ENCODE measurements around the gene OBP2A. TPM values are rescaled to one million over a fixed set of nuclear protein-coding genes. Genes with fewer than 3 reads are reported as not detected.

Gene OBP2A
- total and polyA plus RNA-seq, 10 of the 15 experiments (the other 5 are each of a cell fraction or from before 2014, with no cell fraction given), result not detected

DNA sequence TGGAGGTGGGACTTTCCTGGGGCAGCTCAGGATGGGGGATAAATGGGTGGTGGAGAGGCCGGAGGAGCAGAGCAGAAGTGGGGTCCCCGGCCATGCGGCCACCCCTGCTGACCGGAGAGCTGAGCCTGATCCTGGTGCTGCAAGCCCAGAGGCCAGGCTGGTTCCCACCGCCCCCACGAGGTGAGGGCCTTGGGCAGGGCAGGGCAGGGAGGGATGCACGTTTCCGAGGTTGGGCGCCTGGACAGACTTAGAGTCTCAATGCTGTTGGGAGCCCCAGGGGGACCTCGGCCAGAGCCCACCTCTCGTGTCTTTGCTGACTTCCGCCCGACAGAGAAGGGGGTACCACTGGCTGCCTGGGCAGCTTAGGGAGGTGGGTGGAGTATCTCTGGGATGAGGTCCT lies 5.5 kb downstream of the OBP2A start:
- TF ChIP-seq NFXL1 (IDR thresholded peaks at IDR 0.05; ENCODE audit: borderline replicate concordance) (no peak), YY1 (IDR thresholded peaks at IDR 0.05; ENCODE audit: low read depth, low read length) (no peak), CHD2 (IDR thresholded peaks at IDR 0.05; ENCODE audit: borderline replicate concordance, low read depth, low read length) (no peak), LARP7 (IDR thresholded peaks at IDR 0.05) (no peak)
- TF ChIP-seq, protein P1, sequence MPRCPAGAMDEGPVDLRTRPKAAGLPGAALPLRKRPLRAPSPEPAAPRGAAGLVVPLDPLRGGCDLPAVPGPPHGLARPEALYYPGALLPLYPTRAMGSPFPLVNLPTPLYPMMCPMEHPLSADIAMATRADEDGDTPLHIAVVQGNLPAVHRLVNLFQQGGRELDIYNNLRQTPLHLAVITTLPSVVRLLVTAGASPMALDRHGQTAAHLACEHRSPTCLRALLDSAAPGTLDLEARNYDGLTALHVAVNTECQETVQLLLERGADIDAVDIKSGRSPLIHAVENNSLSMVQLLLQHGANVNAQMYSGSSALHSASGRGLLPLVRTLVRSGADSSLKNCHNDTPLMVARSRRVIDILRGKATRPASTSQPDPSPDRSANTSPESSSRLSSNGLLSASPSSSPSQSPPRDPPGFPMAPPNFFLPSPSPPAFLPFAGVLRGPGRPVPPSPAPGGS (IDR thresholded peaks at IDR 0.05; ENCODE audit: borderline replicate concordance, insufficient read depth, low read depth, low read length, poor library complexity, severe bottlenecking), result no peak
- no peak for FAIRE-seq
- in situ Hi-C loops (cut with MboI) (no loop called here), intact Hi-C loops (cut with micrococcal nuclease; ENCODE audit: unreplicated experiment) (no loop called here)
- BruUV-seq (replicated peaks), result no TSS peak
- DNase-seq (ENCODE audit: low read depth, low spot score), result no peak
- Histone ChIP-seq H3K4me3 (no peak overlapping the region), H3K4me2 (ENCODE audit: control insufficient read depth, insufficient read depth) (no peak overlapping the region), H3K9me3 (replicated peaks; ENCODE audit: control insufficient read depth, insufficient read depth, low read length) (no peaks in the 10 kb centered on the region), H3K9ac (ENCODE audit: control insufficient read depth, insufficient read depth, low read length) (no peak overlapping the region), H4K20me1 (ENCODE audit: control insufficient read depth, insufficient read depth) (no peaks in the 10 kb centered on the region), H3K27me3 (replicated peaks in 1 of 2; ENCODE audit: control insufficient read depth in 2 of 2, insufficient read depth in 2 of 2, low read length in 1 of 2) (no peaks in the 10 kb centered on the region), H3K27ac (ENCODE audit: control insufficient read depth, insufficient read depth) (no peak overlapping the region), H3K36me3 (ENCODE audit: control insufficient read depth in 2 of 2, insufficient read depth in 2 of 2, low read length in 1 of 2) (no peaks in the 10 kb centered on the region), H3K4me1 (ENCODE audit: control insufficient read depth, insufficient read depth, low read length) (no peaks in the 10 kb centered on the region), H3K79me2 (ENCODE audit: control insufficient read depth, insufficient read depth, low read length) (no peaks in the 10 kb centered on the region), H2AFZ (ENCODE audit: control insufficient read depth, low read depth, low read length) (no peak overlapping the region)
- ChIA-PET CTCF (no interaction called here), SMC1A (ENCODE audit: uncharacterized antibody, unreplicated experiment) (no interaction called here), RAD21 (ENCODE audit: unreplicated experiment) (no interaction called here), POLR2A (no interaction called here)
- ATAC-seq, result no peak
- 42% methylated on average over 12 of the region's 13 CpGs for WGBS (ENCODE audit: insufficient coverage, insufficient replicate concordance, low lambda C conversion rate, missing lambda C conversion rate)

- no peak overlapping the region for H3K27ac ChIP-seq (ENCODE audit: control insufficient read depth, insufficient read depth)
- ChIA-PET SMC1A (ENCODE audit: uncharacterized antibody, unreplicated experiment) (no interaction called here), POLR2A (no interaction called here)
Measured at GRCh38 chr9:135552021-135552697, 6.2 kb downstream of the OBP2A start.

More at GRCh38 chr9:135552021-135552697, 6.2 kb downstream of the OBP2A start:
- no TSS peak for BruUV-seq (replicated peaks)
- 19% methylated on average over 17 of the region's 18 CpGs for WGBS (ENCODE audit: insufficient coverage, insufficient replicate concordance, low lambda C conversion rate, missing lambda C conversion rate)
- no peak overlapping the region for H3K4me3 ChIP-seq
- no peak for FAIRE-seq
- intact Hi-C loops (cut with micrococcal nuclease; ENCODE audit: unreplicated experiment) (no loop called here), in situ Hi-C loops (cut with MboI) (no loop called here)
- H3K36me3 ChIP-seq (ENCODE audit: control insufficient read depth in 2 of 2, insufficient read depth in 2 of 2, low read length in 1 of 2), result no peaks in the 10 kb centered on the region
- no peaks in the 10 kb centered on the region for H3K27me3 ChIP-seq (replicated peaks in 1 of 2; ENCODE audit: control insufficient read depth in 2 of 2, insufficient read depth in 2 of 2, low read length in 1 of 2)
- no peak overlapping the region for H3K9ac ChIP-seq (ENCODE audit: control insufficient read depth, insufficient read depth, low read length)
- no peaks in the 10 kb centered on the region for H3K79me2 ChIP-seq (ENCODE audit: control insufficient read depth, insufficient read depth, low read length)
- ATAC-seq, result no peak
- H4K20me1 ChIP-seq (ENCODE audit: control insufficient read depth, insufficient read depth), result no peaks in the 10 kb centered on the region
- CTCF ChIA-PET, result no interaction called here
- no peaks in the 10 kb centered on the region for H3K4me1 ChIP-seq (ENCODE audit: control insufficient read depth, insufficient read depth, low read length)
- TF ChIP-seq RUNX3 (IDR thresholded peaks at IDR 0.05; ENCODE audit: low read length) (no peak), RCOR1 (conservative IDR thresholded peaks at IDR 0.05; ENCODE audit: low read depth, low read length) (no peak), SREBF2 (IDR thresholded peaks at IDR 0.05; ENCODE audit: low read length) (no peak), ETV6 (conservative IDR thresholded peaks at IDR 0.05 in 1 of 2, IDR thresholded peaks at IDR 0.05 in 1 of 2; ENCODE audit: borderline replicate concordance in 1 of 2, low read depth in 1 of 2) (no peak), PAX8 (IDR thresholded peaks at IDR 0.05) (no peak), MXI1 (IDR thresholded peaks at IDR 0.05; ENCODE audit: low read depth, low read length) (no peak), TCF7 (IDR thresholded peaks at IDR 0.05; ENCODE audit: borderline replicate concordance) (no peak), SMAD5 (IDR thresholded peaks at IDR 0.05; ENCODE audit: low read depth) (no peak), TCF3 (IDR thresholded peaks at IDR 0.05; ENCODE audit: borderline replicate concordance, insufficient read depth, low read depth, low read length) (no peak), NFIC (IDR thresholded peaks at IDR 0.05; ENCODE audit: low read depth, low read length) (no peak)
- TF ChIP-seq, protein P1 (IDR thresholded peaks at IDR 0.05; ENCODE audit: borderline replicate concordance, insufficient read depth, low read depth, low read length, poor library complexity, severe bottlenecking), result no peak
- DNase-seq (ENCODE audit: low read depth, low spot score), result no peak
- RAD21 ChIA-PET (ENCODE audit: unreplicated experiment), result no interaction called here
- H3K4me2 ChIP-seq (ENCODE audit: control insufficient read depth, insufficient read depth), result no peak overlapping the region
- H2AFZ ChIP-seq (ENCODE audit: control insufficient read depth, low read depth, low read length), result no peak overlapping the region
- no peaks in the 10 kb centered on the region for H3K9me3 ChIP-seq (replicated peaks; ENCODE audit: control insufficient read depth, insufficient read depth, low read length)

All from GM12878 (cell line).